ENCODE results near the gene FBXO44.

Gene FBXO44

GRCh38 chr1:11626551-11626950 lies 28.1 kb upstream of the FBXO44 start:
- ATAC-seq = no peak

GRCh38 chr1:11628767-11629166 lies 25.9 kb upstream of the FBXO44 start:
- no peak for TF ChIP-seq ZNF565 (CRISPR knock-in tag; conservative IDR thresholded peaks at IDR 0.05; ENCODE audit: low read depth)

More at GRCh38 chr1:11626551-11626950, 28.1 kb upstream of the FBXO44 start:
- no peak for TF ChIP-seq ZFP3 (CRISPR knock-in tag; IDR thresholded peaks at IDR 0.05)
- no peak for TF ChIP-seq POU6F1 (CRISPR knock-in tag; IDR thresholded peaks at IDR 0.05; ENCODE audit: borderline replicate concordance, low read depth)
- TF ChIP-seq CSDC2 (CRISPR knock-in tag; IDR thresholded peaks at IDR 0.05) = no peak
- TF ChIP-seq ZNF565 (CRISPR knock-in tag; conservative IDR thresholded peaks at IDR 0.05; ENCODE audit: low read depth) = no peak
- TF ChIP-seq ZNF70 (CRISPR knock-in tag; IDR thresholded peaks at IDR 0.05) = no peak
- TF ChIP-seq TCF4 (CRISPR knock-in tag; IDR thresholded peaks at IDR 0.05; ENCODE audit: borderline replicate concordance) = no peak
- TF ChIP-seq ESRRG (CRISPR knock-in tag; IDR thresholded peaks at IDR 0.05) = no peak
- no peak for TF ChIP-seq BACH2 (CRISPR knock-in tag; IDR thresholded peaks at IDR 0.05; ENCODE audit: borderline replicate concordance)
- TF ChIP-seq ARNTL (CRISPR knock-in tag; IDR thresholded peaks at IDR 0.05; ENCODE audit: borderline replicate concordance, low read depth) = no peak
- no peak for TF ChIP-seq CSRNP3 (CRISPR knock-in tag; IDR thresholded peaks at IDR 0.05)
- no peak for TF ChIP-seq ZC3H10 (CRISPR knock-in tag; IDR thresholded peaks at IDR 0.05)

GRCh38 chr1:11629184-11630016 lies 25.3 kb upstream of the FBXO44 start:
- ATAC-seq = no peak
- TF ChIP-seq CSDC2 (CRISPR knock-in tag; IDR thresholded peaks at IDR 0.05) = no peak
- TF ChIP-seq GLIS3 (CRISPR knock-in tag; IDR thresholded peaks at IDR 0.05) = no peak
- TF ChIP-seq PATZ1 (CRISPR knock-in tag; IDR thresholded peaks at IDR 0.05; ENCODE audit: borderline replicate concordance) = no peak

More at GRCh38 chr1:11628767-11629166, 25.9 kb upstream of the FBXO44 start:
- no peak for ATAC-seq

- ATAC-seq = no peak
- TF ChIP-seq ZFP30 (CRISPR knock-in tag; IDR thresholded peaks at IDR 0.05) (no peak), SNAI2 (CRISPR knock-in tag; IDR thresholded peaks at IDR 0.05) (no peak), TSHZ2 (CRISPR knock-in tag; IDR thresholded peaks at IDR 0.05) (no peak), ZFP3 (CRISPR knock-in tag; IDR thresholded peaks at IDR 0.05) (no peak), TOX (CRISPR knock-in tag; IDR thresholded peaks at IDR 0.05; ENCODE audit: borderline replicate concordance) (no peak), CSDC2 (CRISPR knock-in tag; IDR thresholded peaks at IDR 0.05) (no peak), TCF4 (CRISPR knock-in tag; IDR thresholded peaks at IDR 0.05; ENCODE audit: borderline replicate concordance) (no peak), ZNF70 (CRISPR knock-in tag; IDR thresholded peaks at IDR 0.05) (no peak), CSRNP3 (CRISPR knock-in tag; IDR thresholded peaks at IDR 0.05) (no peak), PPARA (CRISPR knock-in tag; IDR thresholded peaks at IDR 0.05; ENCODE audit: borderline replicate concordance) (no peak), POU6F1 (CRISPR knock-in tag; IDR thresholded peaks at IDR 0.05; ENCODE audit: borderline replicate concordance, low read depth) (no peak), PATZ1 (CRISPR knock-in tag; IDR thresholded peaks at IDR 0.05; ENCODE audit: borderline replicate concordance) (no peak)
These were observed 20.1 kb upstream of the FBXO44 start for GRCh38 chr1:11634365-11635192.
